HG03354 (cell line): ENCODE data around the gene CHD5.

Experiments used
- ATAC-seq: cut with Tn5 transposase; IDR thresholded peaks from one replicate; pipeline ENCODE4 v1.9.1; 2021; ENCODE audit warnings: mild to moderate bottlenecking; ENCODE audit not compliant: unreplicated experiment, poor library complexity, severe bottlenecking

Gene CHD5

GRCh38 chr1:6123083-6123482, 57.0 kb downstream of the CHD5 start:
- no peak for ATAC-seq

GRCh38 chr1:6121651-6122370, 58.3 kb downstream of the CHD5 start:
- no peak for ATAC-seq

- ATAC-seq: no peak
Measured at GRCh38 chr1:6121021-6121421, 59.1 kb downstream of the CHD5 start.

- no peak for ATAC-seq
Measured at GRCh38 chr1:6118415-6118814, 61.7 kb downstream of the CHD5 start.

GRCh38 chr1:6117624-6118023, 62.5 kb downstream of the CHD5 start:
- no peak for ATAC-seq

GRCh38 chr1:6117064-6117463, 63.1 kb downstream of the CHD5 start:
- no peak for ATAC-seq

- ATAC-seq: no peak
Measured at GRCh38 chr1:6116137-6116536, 64.0 kb downstream of the CHD5 start.

- ATAC-seq: no peak
Measured at GRCh38 chr1:6113745-6114144, 66.4 kb downstream of the CHD5 start.

- no peak for ATAC-seq
Measured at GRCh38 chr1:6113116-6113515, 67.0 kb downstream of the CHD5 start.

- no peak for ATAC-seq
Measured at GRCh38 chr1:6112690-6113005, 67.5 kb downstream of the CHD5 start.

- ATAC-seq: no peak
Measured at GRCh38 chr1:6111991-6112689, 68.0 kb downstream of the CHD5 start.

- ATAC-seq: no peak
Measured at GRCh38 chr1:6111571-6111970, 68.5 kb downstream of the CHD5 start.

- ATAC-seq: no peak
Measured at GRCh38 chr1:6110326-6110725, 69.8 kb downstream of the CHD5 start.

- ATAC-seq: no peak
Measured at GRCh38 chr1:6109688-6110087, 70.4 kb downstream of the CHD5 start.

GRCh38 chr1:6108937-6109614, 71.0 kb downstream of the CHD5 start:
- no peak for ATAC-seq

GRCh38 chr1:6108476-6108875, 71.6 kb downstream of the CHD5 start:
- ATAC-seq: no peak

- ATAC-seq: no peak
Measured at GRCh38 chr1:6107409-6108356, 72.4 kb downstream of the CHD5 start.

GRCh38 chr1:6106977-6107376, 73.1 kb downstream of the CHD5 start:
- ATAC-seq: no peak

- ATAC-seq: no peak
Measured at GRCh38 chr1:6106321-6106731, 73.8 kb downstream of the CHD5 start.

GRCh38 chr1:6105763-6106162, 74.4 kb downstream of the CHD5 start:
- no peak for ATAC-seq
